Choroid plexus epithelial cell (primary cell): ENCODE data around the gene LRP1B.

ENCODE experiments used
- DNase-seq: peaks from one replicate; pipeline ENCODE4 v3.0.0-alpha.2; 2010; ENCODE audit warnings: low read depth
- H3K4me3 ChIP-seq: 2 replicates; pipeline ENCODE4 v1.5.1; 2011; ENCODE audit warnings: low read depth, mild to moderate bottlenecking, control low read depth, low read length, moderate library complexity
- CTCF ChIP-seq: conservative IDR thresholded peaks from 2 replicates; pipeline ENCODE4 v1.5.1; 2011; ENCODE audit warnings: low read depth, mild to moderate bottlenecking, control low read depth, inconsistent platforms, low read length, moderate library complexity

Gene LRP1B

GRCh38 chr2:140862181-140862580 is 1268.6 kb downstream of the LRP1B start:
- no peak overlapping the region for H3K4me3 ChIP-seq
- no peak for TF ChIP-seq CTCF
- DNase-seq = no peak

GRCh38 chr2:140861666-140862065 is 1269.2 kb downstream of the LRP1B start:
- no peak for DNase-seq
- no peak for TF ChIP-seq CTCF
- H3K4me3 ChIP-seq = no peak overlapping the region

GRCh38 chr2:140855471-140855870 is 1275.3 kb downstream of the LRP1B start:
- DNase-seq = no peak
- no peak for TF ChIP-seq CTCF
- no peak overlapping the region for H3K4me3 ChIP-seq

GRCh38 chr2:140851258-140851981 is 1279.4 kb downstream of the LRP1B start:
- H3K4me3 ChIP-seq = no peak overlapping the region
- TF ChIP-seq CTCF = no peak
- DNase-seq = peak; percentile 9

GRCh38 chr2:140843186-140843585 is 1287.6 kb downstream of the LRP1B start:
- no peak for DNase-seq
- H3K4me3 ChIP-seq = no peak overlapping the region
- TF ChIP-seq CTCF = no peak

GRCh38 chr2:140842110-140842509 is 1288.7 kb downstream of the LRP1B start:
- no peak overlapping the region for H3K4me3 ChIP-seq
- no peak for DNase-seq
- no peak for TF ChIP-seq CTCF

- no peak overlapping the region for H3K4me3 ChIP-seq
- no peak for DNase-seq
- TF ChIP-seq CTCF = no peak
Measured at GRCh38 chr2:140841141-140841540, 1289.7 kb downstream of the LRP1B start.
